ENCODE data around the gene MYOF. TPM values are rescaled to one million over a fixed set of nuclear protein-coding genes. Genes with fewer than 3 reads are reported as not detected.

The MYOF gene
- total RNA-seq, 1 donor from 2014 or later: 141 TPM

GRCh38 chr10:93313798-93314197 lies 168.3 kb downstream of the MYOF start:
- no peak overlapping the region for H3K4me3 ChIP-seq (ENCODE audit: low read depth, low read length)
- peaks cover 7% of the 10 kb centered on the region for H3K36me3 ChIP-seq (ENCODE audit: control insufficient read depth, insufficient read depth, low read length)
- DNase-seq (ENCODE audit: low read depth): no peak
- TF ChIP-seq CTCF (IDR thresholded peaks at IDR 0.05; ENCODE audit: insufficient read depth, low read length, poor library complexity, severe bottlenecking): no peak
- H3K27me3 ChIP-seq (ENCODE audit: control insufficient read depth, insufficient read depth, low read length): no peaks in the 10 kb centered on the region

- Histone ChIP-seq H3K27me3 (ENCODE audit: control insufficient read depth, insufficient read depth, low read length) (no peaks in the 10 kb centered on the region), H3K36me3 (ENCODE audit: control insufficient read depth, insufficient read depth, low read length) (peaks cover 4% of the 10 kb centered on the region), H3K4me3 (ENCODE audit: low read depth, low read length) (no peak overlapping the region)
- DNase-seq (ENCODE audit: low read depth): no peak
- TF ChIP-seq CTCF (IDR thresholded peaks at IDR 0.05; ENCODE audit: insufficient read depth, low read length, poor library complexity, severe bottlenecking): no peak
Measured at GRCh38 chr10:93309062-93309461, 173.1 kb downstream of the MYOF start.

- Histone ChIP-seq H3K27me3 (ENCODE audit: control insufficient read depth, insufficient read depth, low read length) (no peaks in the 10 kb centered on the region), H3K4me3 (ENCODE audit: low read depth, low read length) (no peak overlapping the region), H3K36me3 (ENCODE audit: control insufficient read depth, insufficient read depth, low read length) (peaks cover 3% of the 10 kb centered on the region)
- TF ChIP-seq CTCF (IDR thresholded peaks at IDR 0.05; ENCODE audit: insufficient read depth, low read length, poor library complexity, severe bottlenecking): no peak
- DNase-seq (ENCODE audit: low read depth): no peak
Measured at GRCh38 chr10:93305122-93305521, 177.0 kb downstream of the MYOF start.

- Histone ChIP-seq H3K27me3 (ENCODE audit: control insufficient read depth, insufficient read depth, low read length) (no peaks in the 10 kb centered on the region), H3K4me3 (ENCODE audit: low read depth, low read length) (no peak overlapping the region), H3K36me3 (ENCODE audit: control insufficient read depth, insufficient read depth, low read length) (no peaks in the 10 kb centered on the region)
- no peak for TF ChIP-seq CTCF (IDR thresholded peaks at IDR 0.05; ENCODE audit: insufficient read depth, low read length, poor library complexity, severe bottlenecking)
- DNase-seq (ENCODE audit: low read depth): no peak
Measured at GRCh38 chr10:93300981-93301380, 181.2 kb downstream of the MYOF start.

GRCh38 chr10:93300288-93300917 lies 181.7 kb downstream of the MYOF start:
- no peak for DNase-seq (ENCODE audit: low read depth)
- TF ChIP-seq CTCF (IDR thresholded peaks at IDR 0.05; ENCODE audit: insufficient read depth, low read length, poor library complexity, severe bottlenecking): no peak
- Histone ChIP-seq H3K36me3 (ENCODE audit: control insufficient read depth, insufficient read depth, low read length) (no peaks in the 10 kb centered on the region), H3K4me3 (ENCODE audit: low read depth, low read length) (no peak overlapping the region), H3K27me3 (ENCODE audit: control insufficient read depth, insufficient read depth, low read length) (no peaks in the 10 kb centered on the region)

All from kidney epithelial cell (primary cell).